MCF 10A (cell line): ENCODE data around the gene GPN1. TPM values are rescaled to one million over a fixed set of nuclear protein-coding genes. Genes with fewer than 3 reads are reported as not detected.

Source experiments
- BruUV-seq: library from RNA; stranded (reverse); fragments of 400-500 nt; replicated peaks from 2 replicates; lab custom pipeline; 2021; lab: Mats Ljungman, UMichigan
- CTCF ChIA-PET: fragments of 300-600 bp; sonication (Branson Sonifier 250); formaldehyde crosslinking; extraction: SDS; loops from one replicate; lab custom pipeline; 2021; ENCODE audit warnings: antibody characterized with exemption, inconsistent platforms; lab: Yijun Ruan, JAX
- POLR2A ChIA-PET: fragments of 300-600, 350-650 bp; sonication (Branson Sonifier 250); formaldehyde crosslinking; extraction: SDS; loops from one replicate; lab custom pipeline; 2020; ENCODE audit warnings: antibody characterized with exemption, inconsistent platforms; lab: Yijun Ruan, JAX
- DNase-seq: peaks from one replicate; pipeline ENCODE4 v3.0.0-alpha.2; 2018; ENCODE audit not compliant: unreplicated experiment
- H3K27ac Mint-ChIP-seq: one replicate; pipeline ENCODE4 v1.8.0; 2022; ENCODE audit warnings: mild to moderate bottlenecking, low read depth, mixed read lengths; ENCODE audit not compliant: unreplicated experiment
- H3K27me3 Mint-ChIP-seq: one replicate; pipeline ENCODE4 v1.8.0; 2022; ENCODE audit warnings: mixed read lengths; ENCODE audit not compliant: insufficient read depth, unreplicated experiment
- H3K36me3 Mint-ChIP-seq: one replicate; pipeline ENCODE4 v1.8.0; 2022; ENCODE audit warnings: mild to moderate bottlenecking, moderate library complexity, mixed read lengths; ENCODE audit not compliant: insufficient read depth, unreplicated experiment
- H3K4me1 Mint-ChIP-seq: one replicate; pipeline ENCODE4 v1.8.0; 2022; ENCODE audit warnings: mixed read lengths; ENCODE audit not compliant: insufficient read depth, unreplicated experiment
- H3K4me3 Mint-ChIP-seq: one replicate; pipeline ENCODE4 v1.8.0; 2022; ENCODE audit warnings: mild to moderate bottlenecking, moderate library complexity, mixed read lengths; ENCODE audit not compliant: unreplicated experiment
- H3K9me3 Mint-ChIP-seq: one replicate; pipeline ENCODE4 v1.8.0; 2022; ENCODE audit warnings: mixed read lengths; ENCODE audit not compliant: unreplicated experiment
- CTCF ChIP-seq: fragments of 200-600 bp; IDR thresholded peaks from one replicate; pipeline ENCODE4 v1.8.0; 2022; ENCODE audit warnings: antibody characterized with exemption, mild to moderate bottlenecking; ENCODE audit not compliant: unreplicated experiment
- intact Hi-C: fragments of 100-400 bp; cut with micrococcal nuclease; formaldehyde crosslinking; loops from 2 replicates; pipeline ENCODE4 v1.14.1; 2022
- total RNA-seq: library from RNA; stranded (reverse); gene quantifications from 2 replicates; pipeline ENCODE4 v1.2.3, GENCODE V29; 2022

GPN1 gene
- total RNA-seq, 1 experiment from 2014 or later, result 30.5 TPM

- peak; percentile 94 for DNase-seq
- Mint-ChIP-seq H3K36me3 (peaks cover 5% of the 10 kb centered on the region), H3K9me3 (peaks cover 7% of the 10 kb centered on the region), H3K27me3 (no peaks in the 10 kb centered on the region), H3K4me3 (peak within 1 kb of the TSS; percentile 97), H3K4me1 (peaks cover 39% of the 10 kb centered on the region), H3K27ac (peak within 1 kb of the TSS; percentile 97)
- ChIA-PET CTCF (no interaction called here), POLR2A (interaction anchor here (0.6 to 2.2 kb wide), 10 partner anchors 9 to 810 kb away, joined by 3 to 9 read pairs (median 4); partner anchors contain the start of genes FOSL2, NRBP1 and PPM1G)
- no peak for TF ChIP-seq CTCF
- intact Hi-C loops, result loop anchor here (2.0 kb wide), 1 partner anchor 154 kb away; the partner anchor contains the start of gene NRBP1
- BruUV-seq, result no TSS peak
These were observed 46.0 kb upstream of the GPN1 start, which contains the start of gene ZNF512 for GRCh38 chr2:27582695-27583389. ZNF512 (plus strand) TSS chr2:27583042; CDS start chr2:27583113, 71 bp downstream.

- H3K27me3 Mint-ChIP-seq, result no peaks in the 10 kb centered on the region
- peaks cover 7% of the 10 kb centered on the region for H3K9me3 Mint-ChIP-seq
- CTCF ChIA-PET, result no interaction called here
- BruUV-seq, result TSS peak; percentile 66
- H3K4me3 Mint-ChIP-seq, result peak overlapping the region; percentile 97
- POLR2A ChIA-PET, result interaction anchor here (0.5 to 2.2 kb wide), 8 partner anchors 8 to 1134 kb away, joined by 3 to 9 read pairs (median 3); partner anchors contain the start of genes FOSL2, NRBP1 and PPM1G
- no peak for TF ChIP-seq CTCF
- DNase-seq, result no peak
- intact Hi-C loops, result loop anchor here (2.0 kb wide), 1 partner anchor 155 kb away; the partner anchor contains the start of gene NRBP1
- peak overlapping the region; percentile 97 for H3K27ac Mint-ChIP-seq
- H3K4me1 Mint-ChIP-seq, result peaks cover 39% of the 10 kb centered on the region
- peaks cover 5% of the 10 kb centered on the region for H3K36me3 Mint-ChIP-seq
These were observed 45.4 kb upstream of the GPN1 start for GRCh38 chr2:27583390-27583915.

GRCh38 chr2:27584597-27584996, 44.3 kb upstream of the GPN1 start:
- peaks cover 39% of the 10 kb centered on the region for H3K4me1 Mint-ChIP-seq
- TF ChIP-seq CTCF, result no peak
- intact Hi-C loops, result no loop called here
- peak overlapping the region; percentile 97 for H3K4me3 Mint-ChIP-seq
- no peaks in the 10 kb centered on the region for H3K27me3 Mint-ChIP-seq
- H3K9me3 Mint-ChIP-seq, result peaks cover 6% of the 10 kb centered on the region
- BruUV-seq, result no TSS peak
- POLR2A ChIA-PET, result no interaction called here
- H3K36me3 Mint-ChIP-seq, result peaks cover 5% of the 10 kb centered on the region
- peak overlapping the region; percentile 97 for H3K27ac Mint-ChIP-seq
- CTCF ChIA-PET, result no interaction called here
- no peak for DNase-seq

- Mint-ChIP-seq H3K27ac (no peak overlapping the region), H3K9me3 (no peaks in the 10 kb centered on the region), H3K27me3 (no peaks in the 10 kb centered on the region), H3K36me3 (peaks cover 5% of the 10 kb centered on the region), H3K4me1 (peaks cover 39% of the 10 kb centered on the region), H3K4me3 (no peak overlapping the region)
- no TSS peak for BruUV-seq
- DNase-seq, result no peak
- CTCF ChIA-PET, result no interaction called here
- POLR2A ChIA-PET, result no interaction called here
- intact Hi-C loops, result no loop called here
- no peak for TF ChIP-seq CTCF
These were observed 41.8 kb upstream of the GPN1 start for GRCh38 chr2:27587025-27587424.
